ENCODE measurements around the gene TLR2.
"Not testable (repeated sequence)": the region's sequence is repeated elsewhere in the genome, so short reads cannot be mapped to it uniquely, and the experiment has no call there.

The TLR2 gene

DNA sequence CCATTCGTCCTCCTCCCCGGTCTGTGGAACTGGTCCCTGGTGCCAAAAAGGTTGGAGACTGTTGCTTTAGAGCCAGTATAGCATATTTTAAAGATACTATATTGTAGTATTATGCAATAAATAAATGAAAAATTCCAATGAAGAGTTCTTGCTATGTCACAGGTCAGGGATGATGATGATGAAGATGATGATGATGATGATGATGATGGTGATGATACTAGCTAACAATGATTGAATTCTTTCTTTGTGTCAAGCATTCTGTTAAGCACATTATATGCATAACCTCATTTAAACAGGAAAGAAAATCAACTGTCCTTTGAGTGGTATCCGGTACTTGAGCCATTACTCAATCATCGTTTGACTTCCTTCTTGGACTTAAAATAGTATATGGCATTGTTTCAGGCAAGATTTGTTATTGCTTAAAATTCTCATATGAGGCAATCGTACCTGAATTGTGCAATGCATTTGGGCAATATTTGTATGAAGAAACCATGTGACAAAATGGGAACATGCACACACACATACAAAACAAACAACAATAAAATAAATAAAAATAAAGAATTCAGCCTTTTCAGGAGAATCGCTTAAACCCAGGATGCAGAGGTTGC lies 22.8 kb upstream of the TLR2 start:
- DNase-seq (ENCODE audit: low read depth, low spot score) = no peak

DNA sequence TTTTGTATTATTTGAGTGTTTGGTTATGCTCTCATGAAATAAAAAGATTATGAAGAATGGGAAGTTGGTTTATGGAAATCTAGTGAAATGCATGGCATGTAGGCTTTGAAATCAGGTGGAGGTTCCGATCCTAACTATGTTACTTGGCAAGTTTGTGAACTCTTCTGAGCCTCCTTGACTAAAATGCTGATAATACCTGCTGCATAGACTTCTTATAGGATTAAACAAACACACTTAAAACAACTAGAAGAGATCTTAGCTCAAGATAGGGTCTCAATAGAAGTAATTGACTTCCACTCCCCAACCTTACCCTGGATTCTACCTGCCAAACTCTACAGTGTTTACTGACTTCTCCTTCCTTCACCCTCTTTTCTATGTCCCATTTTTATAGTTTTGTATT lies 22.2 kb upstream of the TLR2 start:
- DNase-seq (ENCODE audit: low read depth, low spot score) = no peak

DNA sequence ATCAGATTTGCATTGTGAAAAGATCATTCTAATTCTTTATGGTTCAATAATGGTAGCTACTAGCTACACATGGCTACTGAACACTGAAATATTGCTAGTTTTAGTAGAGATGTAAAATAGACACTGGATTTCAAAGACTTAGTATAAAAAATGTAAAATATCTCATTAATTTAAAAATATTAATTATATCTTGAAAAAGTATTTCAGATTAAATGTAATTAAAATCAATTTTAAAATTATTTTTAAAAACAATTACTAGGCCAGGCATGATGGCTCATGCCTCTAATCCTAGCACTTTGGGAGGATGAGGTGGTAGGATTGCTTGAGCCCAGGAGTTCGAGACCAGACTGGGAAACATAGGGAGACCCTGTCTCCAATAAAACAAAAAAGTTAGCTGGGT lies 20.4 kb upstream of the TLR2 start:
- DNase-seq (ENCODE audit: low read depth, low spot score) = no peak

DNA sequence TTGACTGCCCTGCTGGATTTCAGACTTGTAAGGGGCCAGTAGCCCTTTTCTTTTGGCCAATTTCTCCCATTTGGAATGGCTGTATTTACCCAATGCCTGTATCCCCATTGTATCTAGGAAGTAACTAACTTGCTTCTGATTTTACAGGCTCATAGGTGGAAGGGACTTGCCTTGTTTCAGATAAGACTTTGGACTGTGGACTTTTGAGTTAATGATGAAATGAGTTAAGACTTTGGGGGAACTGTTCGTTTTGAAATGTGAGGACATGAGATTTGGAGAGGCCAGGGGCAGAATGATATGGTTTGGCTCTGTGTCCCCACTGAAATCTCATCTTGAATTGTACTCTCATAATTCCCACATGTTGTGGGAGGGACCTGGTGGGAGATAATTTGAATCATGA lies 17.6 kb upstream of the TLR2 start:
- DNase-seq (ENCODE audit: low read depth, low spot score) = not testable (repeated sequence)

DNA sequence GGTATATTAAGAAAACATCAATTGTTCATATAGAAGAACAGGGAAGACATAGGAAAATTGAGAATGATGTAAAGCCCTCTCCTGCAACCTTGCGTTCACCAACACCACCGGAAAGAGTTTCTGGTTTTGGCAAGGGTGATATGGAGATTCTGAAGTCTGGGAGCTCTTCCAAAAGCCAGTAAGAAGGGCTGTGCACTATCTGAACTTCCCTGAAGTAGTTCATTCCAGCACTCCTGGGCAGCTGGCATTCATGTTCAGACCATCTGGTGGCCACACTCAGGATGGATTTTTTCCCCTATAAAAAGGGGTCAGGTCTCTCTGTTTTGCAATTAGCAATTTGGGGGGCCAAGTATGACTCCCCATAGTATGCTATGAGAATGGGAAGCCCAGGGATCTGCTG lies 15.4 kb upstream of the TLR2 start:
- DNase-seq (ENCODE audit: low read depth, low spot score) = no peak

DNA sequence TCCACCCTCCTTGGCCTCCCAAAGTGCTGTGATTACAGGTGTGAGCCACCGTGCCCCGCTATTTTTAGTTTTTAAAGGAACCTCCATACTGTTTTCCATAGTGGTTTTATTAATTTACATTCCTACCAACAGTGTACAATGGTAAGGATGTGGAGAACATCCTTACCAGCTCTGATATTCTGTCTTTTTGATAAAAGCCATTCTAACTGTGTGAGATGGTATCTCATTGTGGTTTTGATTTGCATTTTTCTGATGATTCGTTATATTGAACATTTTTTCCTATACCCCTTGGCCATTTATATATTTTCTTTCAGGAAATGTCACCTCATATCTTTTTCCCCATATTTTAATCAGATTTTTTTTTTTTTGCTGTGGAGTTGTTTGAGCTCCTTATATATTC lies 14.2 kb upstream of the TLR2 start:
- no peak for DNase-seq (ENCODE audit: low read depth, low spot score)

DNA sequence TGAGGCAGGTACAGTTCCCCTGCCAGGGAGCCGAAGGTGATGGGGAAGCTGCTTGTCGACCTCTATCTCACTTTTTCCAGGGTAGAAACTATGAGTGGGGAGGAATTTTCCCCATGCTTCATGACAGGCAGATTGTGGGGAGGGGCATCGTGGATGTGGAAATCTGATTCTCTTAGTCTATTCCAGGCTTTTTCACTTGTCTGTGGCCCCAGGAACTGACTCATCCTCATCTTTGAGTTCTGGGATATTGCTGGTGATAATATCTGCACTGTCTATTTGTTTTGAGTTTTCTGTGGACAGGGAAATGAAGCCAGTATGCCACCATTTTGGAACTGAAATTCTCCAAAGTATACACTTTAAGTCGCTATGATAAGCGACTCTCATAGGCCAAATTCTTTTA lies 7.6 kb upstream of the TLR2 start:
- no peak for DNase-seq (ENCODE audit: low read depth, low spot score)

DNA sequence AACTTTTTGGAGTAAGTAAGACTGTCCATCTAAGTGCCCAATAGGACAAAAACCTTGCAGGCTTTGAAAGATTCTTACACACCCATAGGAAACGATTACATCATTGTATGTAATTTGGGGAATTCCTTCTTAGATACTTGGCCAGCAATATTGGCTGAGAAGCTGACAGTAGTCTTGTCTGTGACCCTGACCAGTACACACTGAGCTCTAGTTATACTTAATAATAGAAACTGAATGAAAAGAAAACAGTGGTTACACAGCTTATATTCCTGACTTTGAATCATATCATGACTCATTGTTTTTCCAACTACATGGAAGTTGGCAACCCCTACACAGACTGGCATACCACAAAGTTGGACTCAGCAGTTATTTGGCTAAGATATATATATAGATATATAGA lies 7.1 kb upstream of the TLR2 start:
- DNase-seq (ENCODE audit: low read depth, low spot score) = no peak

DNA sequence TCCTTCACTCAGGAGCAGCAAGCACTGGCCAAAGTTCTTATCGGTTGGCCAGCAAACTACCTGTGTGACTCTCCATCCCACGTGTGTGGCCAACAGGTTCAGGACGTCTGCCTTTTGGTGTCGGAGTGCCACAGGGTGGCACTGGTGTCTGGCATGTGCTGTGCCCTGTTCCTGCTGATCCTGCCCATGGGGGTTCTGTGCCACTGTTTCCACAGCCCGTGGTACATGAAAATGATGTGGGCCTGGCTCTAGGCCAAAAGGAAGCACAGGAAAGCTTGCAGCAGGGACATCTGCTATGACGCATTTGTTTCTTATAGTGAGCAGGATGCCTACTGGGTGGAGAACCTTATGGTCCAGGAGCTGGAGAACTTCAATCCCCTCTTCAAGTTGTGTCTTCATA lies 4.6 kb upstream of the TLR2 start:
- no peak for DNase-seq (ENCODE audit: low read depth, low spot score)

DNA sequence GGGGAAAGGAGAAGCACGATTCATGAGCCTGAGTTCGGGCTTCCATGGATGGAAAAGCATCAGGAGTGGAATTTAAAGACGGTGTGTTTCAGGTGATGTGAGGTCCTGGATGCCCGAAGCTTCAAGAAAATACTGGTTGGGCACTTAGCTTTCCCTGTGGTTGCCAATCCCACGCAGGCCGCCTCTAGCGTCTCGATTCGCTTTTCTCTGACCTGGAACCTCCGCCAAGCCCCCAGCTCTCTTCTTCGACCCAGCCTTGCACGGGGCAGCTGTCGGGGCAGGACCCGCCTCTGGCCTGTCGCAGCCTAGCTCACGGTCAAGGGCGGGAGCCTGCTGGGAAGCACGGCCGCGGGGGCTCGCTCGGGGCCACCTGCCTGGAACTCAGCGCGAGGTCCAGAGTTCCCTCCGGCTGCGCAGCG lies 308 bp upstream of the TLR2 start:
- no peak for DNase-seq (ENCODE audit: low read depth, low spot score)

DNA sequence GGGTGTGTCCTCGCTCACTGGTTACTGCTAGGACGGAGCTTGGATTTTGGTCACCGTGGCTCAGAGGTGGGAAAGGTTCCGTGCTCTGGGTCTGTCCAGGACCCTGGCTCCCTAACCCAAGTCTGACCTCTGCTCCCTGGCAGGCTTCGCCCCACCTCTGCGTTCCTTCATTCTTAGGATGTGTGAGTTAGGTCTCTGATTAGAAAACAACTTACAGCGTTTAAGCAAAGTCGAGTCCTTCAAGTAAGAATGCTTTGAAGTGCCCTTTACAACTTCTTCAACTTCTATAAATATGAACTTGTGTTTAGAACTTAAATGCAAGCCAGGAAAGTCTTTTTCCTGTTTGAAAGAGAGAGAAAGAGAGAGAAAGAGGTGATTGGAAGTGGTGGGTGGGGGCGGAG lies 891 bp downstream of the TLR2 start:
- DNase-seq (ENCODE audit: low read depth, low spot score) = no peak

DNA sequence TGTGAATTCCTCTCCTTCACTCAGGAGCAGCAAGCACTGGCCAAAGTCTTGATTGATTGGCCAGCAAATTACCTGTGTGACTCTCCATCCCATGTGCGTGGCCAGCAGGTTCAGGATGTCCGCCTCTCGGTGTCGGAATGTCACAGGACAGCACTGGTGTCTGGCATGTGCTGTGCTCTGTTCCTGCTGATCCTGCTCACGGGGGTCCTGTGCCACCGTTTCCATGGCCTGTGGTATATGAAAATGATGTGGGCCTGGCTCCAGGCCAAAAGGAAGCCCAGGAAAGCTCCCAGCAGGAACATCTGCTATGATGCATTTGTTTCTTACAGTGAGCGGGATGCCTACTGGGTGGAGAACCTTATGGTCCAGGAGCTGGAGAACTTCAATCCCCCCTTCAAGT lies 20.4 kb downstream of the TLR2 start:
- no peak for DNase-seq (ENCODE audit: low read depth, low spot score)

DNA sequence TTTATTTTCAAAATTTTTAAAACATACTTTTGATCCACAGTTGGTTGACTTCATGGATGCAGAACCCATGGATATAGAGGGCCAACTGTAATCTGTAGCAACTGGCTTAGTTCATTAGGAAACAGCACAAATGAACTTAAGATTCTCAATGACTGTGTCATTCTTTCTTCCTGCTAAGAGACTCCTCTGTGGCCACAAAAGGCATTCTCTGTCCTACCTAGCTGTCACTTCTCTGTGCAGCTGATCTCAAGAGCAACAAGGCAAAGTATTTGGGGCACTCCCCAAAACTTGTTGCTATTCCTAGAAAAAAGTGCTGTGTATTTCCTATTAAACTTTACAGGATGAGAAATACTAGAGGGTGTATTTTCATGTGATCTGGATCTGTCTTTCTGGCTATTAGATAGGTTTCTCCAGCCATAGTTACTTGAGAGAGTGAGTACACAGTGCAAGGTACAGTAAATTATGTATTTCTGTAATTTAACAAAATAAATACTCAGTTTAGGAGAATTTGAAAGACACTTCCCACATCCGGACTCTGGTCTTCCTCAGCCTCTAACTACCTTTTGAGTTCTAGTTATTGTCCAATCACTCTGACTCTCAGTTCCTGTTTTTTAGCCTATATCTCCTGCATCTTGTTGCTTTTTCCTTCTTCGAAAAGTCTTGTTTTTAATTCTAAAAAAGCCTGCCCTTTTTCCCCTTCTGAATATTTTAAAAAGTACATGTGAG lies 21.8 kb downstream of the TLR2 start:
- no peak for DNase-seq (ENCODE audit: low read depth, low spot score)

DNA sequence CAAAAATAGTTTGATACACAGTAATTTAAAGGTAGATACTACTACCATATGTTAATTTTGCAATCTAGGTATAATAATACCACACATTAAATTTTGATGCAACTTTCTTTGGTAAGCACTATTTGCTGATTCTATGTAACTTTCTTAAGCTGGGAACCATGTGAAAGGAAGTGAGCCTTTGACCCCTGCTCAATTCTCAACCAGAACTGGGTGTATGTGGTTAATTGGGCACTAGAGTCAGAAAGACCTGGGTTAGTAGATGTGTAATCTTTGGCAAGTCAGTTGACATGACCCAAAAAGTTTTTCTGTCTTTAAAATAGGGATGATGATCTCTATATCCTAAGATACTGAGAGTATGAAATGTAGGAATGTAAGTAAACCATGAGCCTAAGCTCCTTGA lies 22.4 kb downstream of the TLR2 start:
- no peak for DNase-seq (ENCODE audit: low read depth, low spot score)

DNA sequence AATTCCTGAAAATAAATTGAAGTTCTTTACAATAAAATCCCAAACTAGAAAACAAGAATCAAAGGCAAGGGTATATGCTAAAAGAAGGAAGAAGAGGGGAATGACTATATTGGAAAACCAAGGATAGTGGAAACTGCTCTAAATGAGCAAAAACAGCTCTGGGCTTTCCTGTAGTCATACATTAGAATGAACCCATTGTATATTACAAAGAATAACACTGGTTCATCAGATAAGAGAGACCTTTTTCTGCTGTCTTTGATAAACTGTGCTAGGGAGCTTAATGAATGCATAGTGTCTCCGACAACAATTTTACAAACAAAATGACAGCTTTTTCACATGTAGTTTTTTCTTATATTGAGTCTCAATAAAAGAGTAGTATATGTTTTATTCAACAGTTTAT lies 26.6 kb downstream of the TLR2 start:
- DNase-seq (ENCODE audit: low read depth, low spot score) = no peak

DNA sequence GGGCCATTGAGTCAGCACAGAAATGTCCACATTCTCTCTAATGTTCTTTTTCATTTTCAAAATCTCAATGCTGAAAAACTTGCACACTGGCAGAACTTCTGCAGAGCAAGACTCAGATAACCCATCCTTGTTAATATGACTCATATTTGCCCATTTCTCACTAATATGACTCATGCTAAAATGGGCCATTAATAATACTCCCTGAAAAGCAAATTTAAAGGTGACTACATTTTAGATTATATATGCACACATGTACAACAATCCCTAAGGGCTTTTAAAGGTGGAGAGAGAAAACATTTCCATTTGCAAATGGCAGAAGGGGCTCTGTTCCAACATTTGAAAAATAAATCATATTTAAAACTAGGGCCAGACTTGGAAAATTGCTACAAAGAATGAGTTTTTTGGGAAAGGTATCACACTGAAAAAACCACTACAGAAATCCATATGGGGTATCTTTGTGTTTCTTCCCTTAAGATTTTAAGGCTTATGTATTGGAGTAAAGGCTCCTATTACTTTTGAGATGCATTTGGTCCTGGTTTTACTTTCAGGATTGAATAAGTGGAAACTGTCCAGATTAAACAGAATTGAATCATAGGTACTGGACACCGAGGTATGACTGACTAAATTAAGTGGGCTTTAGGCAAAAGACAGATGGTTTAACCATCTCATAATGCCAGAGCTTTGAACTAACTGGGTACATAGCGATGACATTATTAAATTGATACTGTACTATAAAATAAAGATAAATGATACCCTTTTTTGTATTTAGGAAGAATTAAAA lies 30.0 kb downstream of the TLR2 start:
- DNase-seq (ENCODE audit: low read depth, low spot score) = no peak

DNA sequence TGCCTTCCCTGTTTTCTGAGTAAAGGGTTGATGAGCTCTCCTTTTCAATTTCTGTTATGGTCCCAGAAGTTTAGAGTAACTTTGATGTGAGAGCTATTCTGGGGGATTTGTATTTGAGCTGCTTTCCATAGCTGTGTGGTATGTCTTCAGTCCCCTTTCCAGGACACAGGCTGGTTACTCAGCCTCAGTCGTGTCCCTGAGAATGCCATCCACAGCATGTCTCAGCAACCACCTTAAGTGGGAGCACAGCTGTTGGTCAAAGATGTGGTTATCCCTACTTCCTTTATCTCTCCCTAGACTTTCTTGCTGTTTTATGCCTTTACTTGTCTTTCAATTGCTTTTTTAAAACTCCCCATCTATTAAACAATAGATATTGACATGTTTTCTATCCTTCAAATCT lies 38.0 kb downstream of the TLR2 start:
- no peak for DNase-seq (ENCODE audit: low read depth, low spot score)

DNA sequence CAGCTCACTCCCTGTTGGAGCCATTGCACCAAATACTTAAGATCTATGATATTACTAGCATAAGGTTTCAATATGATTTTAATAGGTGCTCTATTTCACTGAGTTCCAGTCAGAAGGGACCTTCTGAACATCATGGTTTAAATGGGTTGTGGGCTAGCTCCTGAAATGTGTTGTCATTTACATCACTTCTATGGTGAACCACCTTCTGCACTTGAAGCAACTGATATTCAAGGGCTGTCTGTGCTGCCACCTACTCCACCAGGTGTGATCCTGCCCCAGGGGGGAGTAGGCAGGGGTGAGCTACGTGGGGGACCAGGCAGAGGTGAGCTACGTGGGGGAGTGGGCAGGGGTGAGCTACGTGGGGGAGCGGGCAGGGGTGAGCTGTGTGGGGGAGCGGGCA lies 40.5 kb downstream of the TLR2 start:
- DNase-seq (ENCODE audit: low read depth, low spot score) = no peak

DNA sequence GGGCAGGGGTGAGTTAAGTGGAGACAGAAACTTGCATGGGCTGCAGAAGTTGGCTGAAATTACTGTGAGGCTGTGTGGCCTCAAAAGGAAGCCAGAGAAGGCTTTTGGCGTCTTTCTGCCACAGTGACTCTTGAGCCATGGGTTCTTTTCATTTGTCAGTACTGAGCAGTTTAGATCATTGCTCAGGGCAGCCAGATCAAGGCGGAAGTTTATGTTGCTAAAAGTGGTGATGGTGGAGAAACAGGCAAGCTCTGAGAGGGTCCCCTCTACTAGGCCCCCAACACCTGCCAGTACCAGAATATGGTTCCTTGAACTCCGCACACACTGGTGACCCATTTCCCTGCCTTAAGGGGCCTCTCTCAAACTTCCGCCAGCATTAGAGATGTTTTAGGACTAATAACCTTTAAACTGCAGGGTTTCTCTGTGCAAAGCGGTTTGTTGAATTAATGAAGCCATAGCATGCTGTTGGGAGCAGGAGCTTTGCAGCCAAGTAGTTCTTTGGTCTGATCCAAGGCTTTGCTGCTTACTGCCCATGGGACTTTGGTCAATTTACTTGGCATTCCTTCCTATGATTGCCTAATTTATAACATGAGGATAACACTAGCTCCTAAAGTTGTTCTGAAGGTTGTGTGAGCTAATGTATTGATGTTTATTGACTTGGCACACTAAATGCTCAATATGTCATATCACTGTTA lies 41.2 kb downstream of the TLR2 start:
- DNase-seq (ENCODE audit: low read depth, low spot score) = no peak

DNA sequence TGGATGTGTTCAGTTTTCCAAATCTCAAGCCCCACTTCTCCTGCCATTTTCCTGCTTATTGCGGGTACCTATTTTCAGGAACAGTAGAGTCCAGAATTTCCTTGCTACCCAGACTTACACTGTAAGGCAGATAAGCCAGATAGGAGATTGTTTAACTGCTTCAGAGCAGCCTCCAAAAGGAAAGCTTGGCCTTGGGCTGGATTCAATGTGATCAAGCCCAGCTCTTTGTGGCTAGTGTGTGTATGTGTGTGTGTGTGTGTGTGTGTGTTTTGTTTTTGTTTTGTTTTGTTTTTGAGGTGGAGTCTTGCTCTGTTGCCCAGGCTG lies 41.7 kb downstream of the TLR2 start:
- DNase-seq (ENCODE audit: low read depth, low spot score) = no peak

DNA sequence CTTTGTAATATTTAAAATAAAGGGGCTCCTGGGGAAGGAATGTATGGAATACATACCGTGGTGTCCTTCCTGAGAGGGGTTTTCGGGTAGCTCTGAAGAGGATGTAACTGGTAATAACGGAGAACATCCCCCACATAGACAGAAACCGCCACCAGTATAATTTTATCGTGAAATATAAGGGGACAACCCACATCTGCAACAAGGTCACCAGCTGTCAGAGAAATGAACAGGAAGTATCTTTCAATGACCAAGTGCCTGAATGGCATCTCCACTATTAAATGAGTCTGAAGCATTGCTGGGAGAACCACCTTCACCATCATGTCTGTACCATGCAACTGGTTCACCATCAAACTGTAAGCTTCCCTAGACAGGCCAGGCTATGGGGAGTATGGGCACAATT lies 44.1 kb downstream of the TLR2 start:
- no peak for DNase-seq (ENCODE audit: low read depth, low spot score)

DNA sequence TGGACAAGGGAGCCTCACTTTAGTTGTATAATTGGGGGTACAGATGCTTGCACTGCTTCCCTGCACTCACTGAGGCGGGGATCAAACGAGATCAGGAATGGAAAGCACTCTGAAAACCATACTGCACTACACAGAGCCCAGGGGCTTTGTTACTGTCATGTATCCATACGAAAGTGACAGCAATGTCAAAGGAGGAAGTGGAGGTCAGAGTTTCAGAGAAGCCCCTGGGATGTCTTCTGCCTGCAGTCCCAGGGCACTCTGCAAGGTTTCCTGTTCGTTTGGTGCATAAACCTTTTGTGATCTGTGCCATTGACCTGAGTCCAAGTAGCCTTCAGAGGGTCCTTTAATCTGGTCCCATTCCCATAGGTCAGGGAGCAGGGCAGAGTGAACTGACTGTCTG lies 44.6 kb downstream of the TLR2 start:
- no peak for DNase-seq (ENCODE audit: low read depth, low spot score)

DNA sequence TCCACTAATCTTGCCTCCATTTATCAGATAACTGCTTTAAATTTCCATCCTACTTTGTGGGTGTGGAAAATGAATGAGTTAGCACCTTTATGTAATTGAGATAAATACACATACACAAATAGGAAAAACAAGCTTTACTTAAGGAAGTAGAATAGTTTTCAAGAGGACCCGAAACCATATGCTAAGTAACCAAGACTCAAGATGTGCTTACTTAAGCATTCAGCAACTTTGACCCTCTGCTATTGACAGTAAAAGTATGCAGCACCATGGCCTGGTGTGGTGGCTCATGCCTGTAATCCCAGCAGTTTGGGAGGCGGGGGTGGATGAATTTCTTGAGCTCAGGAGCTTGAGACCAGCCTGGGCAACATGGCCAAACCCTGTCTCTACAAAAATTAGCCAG lies 45.8 kb downstream of the TLR2 start:
- DNase-seq (ENCODE audit: low read depth, low spot score) = no peak
